ENCODE data around the gene SNRNP48. TPM values are rescaled to one million over a fixed set of nuclear protein-coding genes. Genes with fewer than 3 reads are reported as not detected.
A peak's percentile ranks its signal among the peaks of the same experiment; 100 is the strongest.

Gene SNRNP48
- total and polyA plus RNA-seq, 2 of the 4 experiments (the other 2 are of a cell fraction): 5.2 to 6.2 TPM

DNA sequence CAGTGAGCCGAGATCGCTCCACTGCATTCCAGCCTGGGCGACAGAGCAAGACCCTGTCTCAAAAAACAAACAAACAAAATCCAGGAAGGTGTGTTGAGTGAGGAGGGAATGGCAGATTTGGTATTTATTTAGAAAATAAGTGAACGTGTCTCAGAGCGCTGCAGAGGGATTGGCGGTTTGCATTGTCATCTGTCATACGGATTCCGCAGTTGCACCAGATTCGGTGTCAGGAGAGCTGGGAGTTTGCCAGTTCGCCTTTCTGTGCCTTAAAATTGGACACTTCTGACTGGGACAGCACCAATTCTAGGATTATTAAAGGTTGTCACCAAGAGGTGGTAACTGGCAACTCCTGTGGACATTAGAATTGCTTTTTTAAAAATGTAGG, 912 bp downstream of the SNRNP48 start:
- peaks cover 11 to 26% of the 10 kb centered on the region in 2 experiments for H3K79me1 ChIP-seq (ENCODE audit: low read depth in 1 of 2, low read length in 2 of 2)
- H3K27ac ChIP-seq (ENCODE audit: insufficient read depth, low read length): no peak overlapping the region
- intact Hi-C loops (cut with micrococcal nuclease): loop anchor here (2.0 to 5.0 kb wide), 4 partner anchors 172 to 864 kb away; partner anchors contain the start of gene SSR1
- ChIA-PET POLR2A (ENCODE audit: unreplicated experiment) (no interaction called here), CTCF (no interaction called here)
- H3K23ac ChIP-seq (ENCODE audit: low read depth, low read length): peak overlapping the region; percentile 14
- H3K56ac ChIP-seq (ENCODE audit: extremely low read depth, insufficient read depth, low read length): no peak overlapping the region
- H3K9me3 ChIP-seq (ENCODE audit: control insufficient read depth, insufficient read depth, low read length): no peaks in the 10 kb centered on the region
- no peak overlapping the region for H4K5ac ChIP-seq (ENCODE audit: low read depth, low read length)
- no peak overlapping the region for H3K4ac ChIP-seq (ENCODE audit: low read depth, low read length)
- WGBS, 2 experiments (ENCODE audit: extremely low coverage in 2 of 2, insufficient read length in 1 of 2): 10% methylated on average over 7 of the region's 10 CpGs; no CpG with 5 or more reads in 1 of the 2 experiments
- H2BK120ac ChIP-seq (ENCODE audit: low read depth, low read length): no peak overlapping the region
- H2AFZ ChIP-seq (replicated peaks; ENCODE audit: low read length, poor library complexity): no peak overlapping the region
- no peak overlapping the region for H2AK5ac ChIP-seq (ENCODE audit: low read depth, low read length)
- H3K14ac ChIP-seq (replicated peaks; ENCODE audit: low read depth, low read length): peak overlapping the region; percentile 48; the same call in 1 of the 2 replicates
- H4K91ac ChIP-seq (ENCODE audit: insufficient read depth, low read depth, low read length): no peak overlapping the region
- H3K4me2 ChIP-seq (ENCODE audit: low read depth, low read length): peak overlapping the region; percentile 96
- in situ Hi-C loops (cut with MboI; ENCODE audit: low sequenced_read_pairs): no loop called here
- no peak overlapping the region for H2BK20ac ChIP-seq (ENCODE audit: low read depth, low read length)
- DNase-seq: peak; percentile 23
- H3K18ac ChIP-seq (ENCODE audit: low read depth, low read length): no peak overlapping the region
- no peak overlapping the region for H2BK5ac ChIP-seq (ENCODE audit: low read depth, low read length, poor library complexity, severe bottlenecking)
- dilution Hi-C loops (cut with HindIII; ENCODE audit: low sequenced_read_pairs, unreplicated experiment): no loop called here
- no peak for ATAC-seq (ENCODE audit: low read depth)
- H3K4me3 ChIP-seq (ENCODE audit: insufficient read depth, low read depth, low read length): peak overlapping the region; percentile 98
- BruUV-seq (replicated peaks): no TSS peak
- H4K20me1 ChIP-seq (ENCODE audit: insufficient read depth, low read length): peaks cover 19% of the 10 kb centered on the region; the same call in 1 of the 2 replicates
- TF ChIP-seq POLR2A (IDR thresholded peaks at IDR 0.05; ENCODE audit: low read depth, low read length): no peak
- TF ChIP-seq FOS (IDR thresholded peaks at IDR 0.05; ENCODE audit: low read depth, low read length): no peak
- no peak for TF ChIP-seq NFE2L2 (IDR thresholded peaks at IDR 0.05; ENCODE audit: low read depth, low read length)
- TF ChIP-seq RCOR1 (IDR thresholded peaks at IDR 0.05; ENCODE audit: insufficient replicate concordance, low read length): no peak
- TF ChIP-seq RAD21 (IDR thresholded peaks at IDR 0.05; ENCODE audit: low read length): no peak
- TF ChIP-seq CHD1 (IDR thresholded peaks at IDR 0.05; ENCODE audit: low read depth, low read length): no peak
- no peak for TF ChIP-seq MAFK (IDR thresholded peaks at IDR 0.05; ENCODE audit: low read depth, low read length)
- no peak for TF ChIP-seq MAZ (IDR thresholded peaks at IDR 0.05; ENCODE audit: borderline replicate concordance, low read depth, low read length)
- no peak for TF ChIP-seq BHLHE40 (IDR thresholded peaks at IDR 0.05; ENCODE audit: low read depth, low read length)
- TF ChIP-seq CEBPB (IDR thresholded peaks at IDR 0.05; ENCODE audit: low read depth, low read length): no peak
- no peak for TF ChIP-seq USF2 (IDR thresholded peaks at IDR 0.05; ENCODE audit: low read depth, low read length)
- no peak for TF ChIP-seq RFX5 (IDR thresholded peaks at IDR 0.05; ENCODE audit: low read depth, low read length)
- no peak for TF ChIP-seq ELK1 (IDR thresholded peaks at IDR 0.05; ENCODE audit: borderline replicate concordance, low read depth, low read length)
- TF ChIP-seq, protein P1, sequence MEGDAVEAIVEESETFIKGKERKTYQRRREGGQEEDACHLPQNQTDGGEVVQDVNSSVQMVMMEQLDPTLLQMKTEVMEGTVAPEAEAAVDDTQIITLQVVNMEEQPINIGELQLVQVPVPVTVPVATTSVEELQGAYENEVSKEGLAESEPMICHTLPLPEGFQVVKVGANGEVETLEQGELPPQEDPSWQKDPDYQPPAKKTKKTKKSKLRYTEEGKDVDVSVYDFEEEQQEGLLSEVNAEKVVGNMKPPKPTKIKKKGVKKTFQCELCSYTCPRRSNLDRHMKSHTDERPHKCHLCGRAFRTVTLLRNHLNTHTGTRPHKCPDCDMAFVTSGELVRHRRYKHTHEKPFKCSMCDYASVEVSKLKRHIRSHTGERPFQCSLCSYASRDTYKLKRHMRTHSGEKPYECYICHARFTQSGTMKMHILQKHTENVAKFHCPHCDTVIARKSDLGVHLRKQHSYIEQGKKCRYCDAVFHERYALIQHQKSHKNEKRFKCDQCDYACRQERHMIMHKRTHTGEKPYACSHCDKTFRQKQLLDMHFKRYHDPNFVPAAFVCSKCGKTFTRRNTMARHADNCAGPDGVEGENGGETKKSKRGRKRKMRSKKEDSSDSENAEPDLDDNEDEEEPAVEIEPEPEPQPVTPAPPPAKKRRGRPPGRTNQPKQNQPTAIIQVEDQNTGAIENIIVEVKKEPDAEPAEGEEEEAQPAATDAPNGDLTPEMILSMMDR (conservative IDR thresholded peaks at IDR 0.05; ENCODE audit: low read depth, low read length): no peak
- H3K36me3 ChIP-seq (ENCODE audit: control insufficient read depth, insufficient read depth, low read length): peaks cover 7% of the 10 kb centered on the region
- H3K9me1 ChIP-seq (ENCODE audit: insufficient read depth, low read length): peaks cover 5% of the 10 kb centered on the region; the same call in 1 of the 2 replicates
- H3K9ac ChIP-seq (ENCODE audit: low read depth, low read length): peak overlapping the region; percentile 95
- H2BK15ac ChIP-seq (ENCODE audit: low read depth, low read length): no peak overlapping the region
- H3K4me1 ChIP-seq (ENCODE audit: control insufficient read depth, insufficient read depth, low read length): peaks cover 8% of the 10 kb centered on the region
- H3K27me3 ChIP-seq (ENCODE audit: control insufficient read depth, insufficient read depth, low read length): no peaks in the 10 kb centered on the region
- H2AK9ac ChIP-seq (replicated peaks; ENCODE audit: low read depth, low read length, poor library complexity): peak overlapping the region; percentile 2
- no peak overlapping the region for H4K8ac ChIP-seq (ENCODE audit: low read depth in 2 of 2, low read length in 2 of 2)
